ENCODE measurements around the gene B4GALNT1. TPM values are rescaled to one million over a fixed set of nuclear protein-coding genes. Genes with fewer than 3 reads are reported as not detected.
A peak's percentile ranks its signal among the peaks of the same experiment; 100 is the strongest.
"Not testable (repeated sequence)": the region's sequence is repeated elsewhere in the genome, so short reads cannot be mapped to it uniquely, and the experiment has no call there.

Gene B4GALNT1
- polyA plus RNA-seq, 3 donors = not detected

DNA sequence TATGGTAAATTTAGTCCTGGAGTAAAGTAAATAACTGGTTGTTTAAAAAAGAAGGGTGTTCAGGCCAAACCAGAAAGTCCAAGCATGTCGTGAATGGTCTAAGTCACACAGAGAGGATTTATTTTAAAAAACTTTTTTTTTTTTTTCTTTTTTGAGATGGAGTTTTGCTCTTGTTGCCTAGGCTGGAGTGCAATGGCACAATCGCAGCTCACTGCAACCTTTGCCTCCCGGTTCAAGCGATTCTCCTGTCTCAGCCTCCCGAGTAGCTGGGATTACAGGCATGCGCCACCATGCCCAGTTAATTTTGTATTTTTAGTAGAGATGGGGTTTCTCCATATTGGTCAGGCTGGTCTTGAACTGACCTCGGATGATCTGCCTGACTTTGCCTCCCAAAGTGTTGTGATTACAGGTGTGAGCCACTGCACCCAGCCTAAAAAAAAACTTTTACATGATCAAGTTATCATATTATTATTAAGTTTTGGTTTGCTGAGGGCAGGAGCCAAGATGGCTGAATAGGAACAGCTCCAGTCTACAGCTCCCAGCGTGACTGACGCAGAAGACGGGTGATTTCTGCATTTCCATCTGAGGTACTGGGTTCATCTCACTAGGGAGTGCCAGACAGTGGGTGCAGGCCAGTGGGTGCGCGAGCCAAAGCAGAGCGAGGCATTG is 13.1 kb upstream of the B4GALNT1 start:
- H3K4me2 ChIP-seq (replicated peaks; ENCODE audit: extremely low read depth, low read length, poor library complexity, severe bottlenecking); H3K4me1 Mint-ChIP-seq; H3K4me1 ChIP-seq (ENCODE audit: control insufficient read depth in 1 of 2, insufficient read depth in 2 of 2, low read length in 2 of 2); H3K9ac ChIP-seq (ENCODE audit: insufficient read depth, low read length, poor library complexity, severe bottlenecking); H3K27ac ChIP-seq (ENCODE audit: low read depth in 1 of 2, low read length in 2 of 2); H3K79me2 ChIP-seq (ENCODE audit: insufficient read depth, low read length); H2AFZ ChIP-seq (ENCODE audit: insufficient read depth, low read depth, low read length, poor library complexity, severe bottlenecking); H3K27ac Mint-ChIP-seq; DNase-seq; H4K20me1 ChIP-seq (ENCODE audit: insufficient read depth, low read length); H3K36me3 Mint-ChIP-seq; H3K4me3 Mint-ChIP-seq; intact Hi-C loops (cut with micrococcal nuclease); H3K27me3 ChIP-seq (ENCODE audit: control insufficient read depth in 2 of 2, insufficient read depth in 2 of 2, low read length in 2 of 2); H3K4me3 ChIP-seq (replicated peaks in 1 of 3; ENCODE audit: low read depth in 2 of 3, low read length in 3 of 3); H3K36me3 ChIP-seq (replicated peaks in 1 of 2; ENCODE audit: control insufficient read depth in 1 of 2, insufficient read depth in 2 of 2, low read length in 2 of 2): not testable (repeated sequence)
- Mint-ChIP-seq H3K9me3 (peaks cover 2 to 32% (median 28%) of the 10 kb centered on the region in 7 donors), H3K27me3 (ENCODE audit: low read depth in 3 of 3) (peaks cover 0 to 12% (median 11%) of the 10 kb centered on the region in 3 donors)
- no CpG with 5 or more reads among the region's 13 CpGs for whole genome bisulfite sequencing (ENCODE audit: insufficient coverage)
- H3K9me3 ChIP-seq (replicated peaks in 1 of 2; ENCODE audit: control insufficient read depth in 1 of 2, insufficient read depth in 1 of 2, low read length in 2 of 2) = peaks cover 14 to 22% of the 10 kb centered on the region in 2 donors

DNA sequence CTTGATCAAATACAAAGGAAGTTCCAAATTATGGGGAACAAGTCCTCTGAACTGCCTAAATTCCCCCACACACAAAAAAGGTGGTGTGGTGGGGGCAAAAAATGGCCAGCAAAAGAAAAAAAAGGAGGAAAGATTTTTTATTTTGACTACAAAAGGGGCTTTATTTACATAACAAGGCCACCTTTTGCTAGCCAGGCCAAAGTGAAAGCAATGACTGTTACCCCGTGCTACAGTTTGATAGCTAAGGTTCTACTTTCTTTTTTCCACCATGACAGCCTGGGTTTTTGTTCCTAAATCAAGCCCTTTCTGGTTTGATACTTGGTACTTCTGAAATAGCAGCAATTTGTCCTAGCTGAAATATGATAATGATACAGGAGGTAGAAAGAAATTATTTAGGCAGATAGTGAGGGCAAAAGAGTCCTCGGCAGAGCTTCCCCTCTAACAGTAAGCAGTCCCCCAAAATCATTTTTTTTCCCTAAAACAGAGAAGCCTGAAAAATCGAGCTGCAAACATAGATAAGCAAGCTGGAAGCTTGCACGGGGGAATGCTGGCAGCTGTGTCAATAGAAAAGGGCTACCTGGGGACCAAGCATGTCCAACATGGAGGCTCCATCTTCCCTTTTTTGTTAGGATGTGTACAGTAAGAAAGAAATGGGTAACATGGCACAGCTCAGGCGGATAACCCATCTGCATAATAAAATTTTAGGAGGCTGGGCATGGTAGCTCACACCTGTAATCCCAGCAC is 8.9 kb upstream of the B4GALNT1 start:
- Histone ChIP-seq H3K4me3 (replicated peaks in 1 of 3; ENCODE audit: low read depth in 2 of 3, low read length in 3 of 3) (no peak overlapping the region), H2AFZ (ENCODE audit: insufficient read depth, low read depth, low read length, poor library complexity, severe bottlenecking) (no peak overlapping the region)
- no peak overlapping the region for H3K27ac Mint-ChIP-seq

More for the DNA sequence above, 8.9 kb upstream of the B4GALNT1 start:
- WGBS (ENCODE audit: insufficient coverage) = 49% methylated on average over 2 of the region's 5 CpGs
- Histone ChIP-seq H3K4me1 (ENCODE audit: control insufficient read depth in 1 of 2, insufficient read depth in 2 of 2, low read length in 2 of 2) (no peaks in the 10 kb centered on the region), H4K20me1 (ENCODE audit: insufficient read depth, low read length) (no peaks in the 10 kb centered on the region), H3K27me3 (ENCODE audit: control insufficient read depth in 2 of 2, insufficient read depth in 2 of 2, low read length in 2 of 2) (peaks cover 3 to 23% of the 10 kb centered on the region in 2 donors), H3K36me3 (replicated peaks in 1 of 2; ENCODE audit: control insufficient read depth in 1 of 2, insufficient read depth in 2 of 2, low read length in 2 of 2) (no peaks in the 10 kb centered on the region), H3K27ac (ENCODE audit: low read depth in 1 of 2, low read length in 2 of 2) (no peak overlapping the region), H3K9ac (ENCODE audit: insufficient read depth, low read length, poor library complexity, severe bottlenecking) (no peak overlapping the region), H3K79me2 (ENCODE audit: insufficient read depth, low read length) (no peaks in the 10 kb centered on the region), H3K4me2 (replicated peaks; ENCODE audit: extremely low read depth, low read length, poor library complexity, severe bottlenecking) (no peak overlapping the region), H3K9me3 (replicated peaks in 1 of 2; ENCODE audit: control insufficient read depth in 1 of 2, insufficient read depth in 1 of 2, low read length in 2 of 2) (peaks cover 14 to 19% of the 10 kb centered on the region in 2 donors)
- TF ChIP-seq, protein P1, sequence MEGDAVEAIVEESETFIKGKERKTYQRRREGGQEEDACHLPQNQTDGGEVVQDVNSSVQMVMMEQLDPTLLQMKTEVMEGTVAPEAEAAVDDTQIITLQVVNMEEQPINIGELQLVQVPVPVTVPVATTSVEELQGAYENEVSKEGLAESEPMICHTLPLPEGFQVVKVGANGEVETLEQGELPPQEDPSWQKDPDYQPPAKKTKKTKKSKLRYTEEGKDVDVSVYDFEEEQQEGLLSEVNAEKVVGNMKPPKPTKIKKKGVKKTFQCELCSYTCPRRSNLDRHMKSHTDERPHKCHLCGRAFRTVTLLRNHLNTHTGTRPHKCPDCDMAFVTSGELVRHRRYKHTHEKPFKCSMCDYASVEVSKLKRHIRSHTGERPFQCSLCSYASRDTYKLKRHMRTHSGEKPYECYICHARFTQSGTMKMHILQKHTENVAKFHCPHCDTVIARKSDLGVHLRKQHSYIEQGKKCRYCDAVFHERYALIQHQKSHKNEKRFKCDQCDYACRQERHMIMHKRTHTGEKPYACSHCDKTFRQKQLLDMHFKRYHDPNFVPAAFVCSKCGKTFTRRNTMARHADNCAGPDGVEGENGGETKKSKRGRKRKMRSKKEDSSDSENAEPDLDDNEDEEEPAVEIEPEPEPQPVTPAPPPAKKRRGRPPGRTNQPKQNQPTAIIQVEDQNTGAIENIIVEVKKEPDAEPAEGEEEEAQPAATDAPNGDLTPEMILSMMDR (IDR thresholded peaks at IDR 0.05) = no peak
- Mint-ChIP-seq H3K27me3 (ENCODE audit: low read depth in 3 of 3) (peaks cover 23 to 33% (median 27%) of the 10 kb centered on the region in 3 donors), H3K4me3 (peak overlapping the region in 1 of 2 donors; percentile 21), H3K4me1 (no peaks in the 10 kb centered on the region), H3K36me3 (no peaks in the 10 kb centered on the region), H3K9me3 (peaks cover 2 to 30% (median 26%) of the 10 kb centered on the region in 7 donors)
- no peak for DNase-seq
- intact Hi-C loops (cut with micrococcal nuclease) = no loop called here
